Stimulated activated CD8-positive, alpha-beta memory T cell treated with anti-CD3 and anti-CD28 coated beads, Interleukin-7, amount 100 ng/mL, for 24 hours (primary cell): ENCODE results near the gene LPAR3.
"Not testable (repeated sequence)": the region's sequence is repeated elsewhere in the genome, so short reads cannot be mapped to it uniquely, and the experiment has no call there.

Experiments used
- DNase-seq: peaks from one replicate; pipeline ENCODE4 v3.0.0-alpha.2; 2020; ENCODE audit warnings: low read depth

LPAR3 gene

GRCh38 chr1:84892705-84893618, at the start of gene LPAR3:
LPAR3 (minus strand) TSS chr1:84893206; CDS start chr1:84866120, 27,086 bp downstream.
- DNase-seq, result no peak

DNA sequence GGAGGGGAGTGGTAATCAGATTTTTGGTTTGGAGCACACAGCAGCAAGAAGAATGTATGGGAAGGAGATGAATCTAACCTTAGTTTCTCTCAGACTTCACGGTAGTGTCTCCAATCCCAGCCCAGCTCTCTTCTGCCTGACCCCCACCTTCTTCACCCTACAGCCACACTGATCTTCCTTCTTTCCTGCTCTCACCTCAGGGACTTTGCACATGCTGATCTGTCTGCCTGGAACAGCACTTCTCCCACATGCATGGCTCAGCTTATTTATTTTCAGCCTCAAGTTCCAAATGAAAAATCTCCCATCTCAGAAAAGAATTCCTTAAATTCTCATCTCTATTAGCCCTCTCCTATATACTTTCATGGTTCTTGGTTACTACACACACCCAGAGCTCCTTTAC, 48.8 kb upstream of the LPAR3 start:
- DNase-seq, result no peak

DNA sequence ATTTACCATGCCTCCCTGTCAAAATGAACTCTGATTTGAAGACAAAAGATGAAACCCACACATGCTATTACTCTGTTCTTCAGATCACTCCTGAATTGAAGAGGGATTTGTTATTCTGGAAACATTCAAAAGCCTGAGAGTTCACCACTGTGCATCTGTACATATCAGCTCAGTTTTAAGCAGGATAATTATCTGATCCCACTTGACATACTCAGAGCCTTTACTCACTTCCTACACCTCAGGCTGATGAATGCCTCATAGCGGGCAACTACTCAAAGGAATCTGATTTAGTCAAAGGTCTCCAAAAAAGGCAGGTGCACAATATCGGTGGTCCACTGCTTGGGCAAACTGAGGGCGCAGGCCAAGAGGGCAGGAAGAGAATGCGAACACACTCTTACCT, 47.5 kb upstream of the LPAR3 start:
- no peak for DNase-seq

GRCh38 chr1:84939761-84940160, 46.8 kb upstream of the LPAR3 start:
- no peak for DNase-seq

DNA sequence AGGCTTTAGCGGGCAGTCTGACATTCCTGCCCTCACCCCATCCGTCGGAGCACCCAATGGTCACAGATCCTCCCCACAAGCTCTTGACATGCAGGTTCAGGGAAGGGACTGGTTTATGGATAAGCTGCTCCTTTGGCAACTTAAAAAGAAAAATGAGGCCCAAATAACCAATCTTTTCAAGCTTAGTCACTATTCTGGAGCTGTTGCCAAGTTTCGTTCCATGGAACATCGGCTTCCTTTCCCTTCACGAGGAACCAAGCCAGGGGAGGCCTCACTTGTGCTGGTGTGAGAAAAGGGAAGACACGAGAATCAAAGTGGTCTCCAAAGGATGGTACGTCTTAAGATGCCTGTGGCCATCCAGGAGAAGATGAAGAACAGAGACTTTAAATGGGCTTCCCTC, 46.1 kb upstream of the LPAR3 start:
- DNase-seq, result no peak

DNA sequence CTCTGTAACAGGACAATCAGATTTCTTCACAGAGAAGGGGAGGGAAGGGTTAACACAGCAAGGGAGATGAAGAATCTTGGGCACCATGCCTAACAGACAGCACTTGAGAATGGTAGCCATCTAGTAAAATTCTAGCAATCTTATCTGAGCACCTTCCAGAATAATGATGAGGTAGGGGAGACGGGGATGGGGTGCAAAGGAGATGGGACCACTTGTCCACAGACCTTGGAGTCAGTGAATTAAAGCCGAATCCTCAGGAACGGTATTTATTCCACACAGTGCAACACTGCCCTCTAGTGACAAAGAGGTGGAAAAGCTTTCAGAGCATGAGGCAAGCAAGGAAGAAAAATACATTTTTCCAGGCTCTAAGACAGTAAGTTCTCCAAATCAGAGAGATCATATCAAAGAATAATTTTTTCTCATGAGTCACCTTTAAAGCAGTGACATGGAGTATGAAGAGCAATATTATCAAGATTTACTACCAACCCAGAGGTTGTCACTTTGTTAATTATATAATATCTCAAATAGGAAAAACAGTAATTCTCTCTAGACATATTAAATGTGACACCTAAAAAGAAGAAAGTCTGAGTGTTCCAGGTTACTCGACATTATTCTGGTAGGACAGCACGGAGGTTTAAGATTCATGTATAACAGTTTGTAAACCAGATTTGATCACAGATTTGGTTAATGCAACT, 43.3 kb upstream of the LPAR3 start:
- DNase-seq, result no peak

- no peak for DNase-seq
These were observed 40.1 kb upstream of the LPAR3 start for GRCh38 chr1:84933011-84933611.

GRCh38 chr1:84930831-84931230, 37.8 kb upstream of the LPAR3 start:
- no peak for DNase-seq

DNA sequence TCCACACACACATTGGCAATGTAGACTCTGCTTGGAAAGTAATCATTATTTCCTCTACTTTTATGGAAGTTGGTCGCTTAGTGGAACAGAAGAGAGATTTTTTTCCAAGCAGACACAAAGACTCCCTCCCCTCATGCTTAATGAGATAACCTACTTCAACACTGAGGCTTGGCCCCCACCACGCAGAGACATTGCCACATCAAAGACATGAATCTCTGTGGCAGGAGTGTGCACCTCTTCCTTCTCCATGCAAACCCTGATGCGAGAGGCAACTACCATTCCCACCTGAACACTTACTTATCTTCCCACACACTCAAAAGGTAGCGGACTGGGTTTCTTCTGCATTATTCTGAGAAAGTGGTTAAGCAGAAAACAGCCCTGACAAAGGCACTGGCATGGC, 37.3 kb upstream of the LPAR3 start:
- no peak for DNase-seq

GRCh38 chr1:84929581-84929980, 36.6 kb upstream of the LPAR3 start:
- DNase-seq, result no peak

DNA sequence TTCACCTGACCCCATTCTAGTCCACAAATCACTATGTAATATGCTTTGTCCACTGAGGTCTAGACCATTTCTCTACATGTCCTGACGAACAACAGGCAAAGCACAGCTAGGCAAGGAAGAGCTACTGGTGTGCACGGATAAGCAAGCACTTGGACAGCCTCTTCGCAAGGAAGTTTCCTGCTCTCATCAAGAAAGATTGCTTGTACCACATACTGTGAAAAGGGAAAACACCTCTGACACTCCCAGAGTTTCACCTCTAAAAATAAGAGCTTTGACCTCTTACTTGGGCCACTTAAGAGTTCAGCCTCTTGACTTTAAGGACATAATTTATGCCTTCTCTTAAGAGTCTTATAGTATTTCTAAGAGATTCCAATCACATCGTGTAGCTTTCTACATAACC, 36.0 kb upstream of the LPAR3 start:
- no peak for DNase-seq

DNA sequence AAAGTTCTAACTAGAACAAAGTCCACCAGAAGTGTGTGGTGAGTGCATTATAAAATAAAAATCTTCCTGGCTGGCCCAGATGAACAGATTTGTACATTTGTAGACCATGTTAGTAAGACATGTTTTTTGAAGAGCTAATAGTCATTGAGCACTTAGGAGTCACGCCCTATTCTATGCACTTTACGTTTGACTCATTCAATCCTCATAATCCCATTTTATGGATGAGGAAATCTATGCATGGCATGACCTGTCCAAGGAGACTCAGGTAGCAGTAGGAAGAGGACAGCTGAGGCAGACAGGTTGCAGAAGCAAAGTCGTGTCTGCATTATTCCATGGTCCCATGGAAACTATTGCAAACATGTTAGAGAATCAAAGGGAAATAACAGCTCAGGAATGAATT, 30.3 kb upstream of the LPAR3 start:
- no peak for DNase-seq

- DNase-seq, result no peak
These were observed 27.2 kb upstream of the LPAR3 start for GRCh38 chr1:84920159-84920558.

- DNase-seq, result no peak
These were observed 26.5 kb upstream of the LPAR3 start for GRCh38 chr1:84919461-84919970.

- no peak for DNase-seq
These were observed 25.8 kb upstream of the LPAR3 start for GRCh38 chr1:84918726-84919336.

DNA sequence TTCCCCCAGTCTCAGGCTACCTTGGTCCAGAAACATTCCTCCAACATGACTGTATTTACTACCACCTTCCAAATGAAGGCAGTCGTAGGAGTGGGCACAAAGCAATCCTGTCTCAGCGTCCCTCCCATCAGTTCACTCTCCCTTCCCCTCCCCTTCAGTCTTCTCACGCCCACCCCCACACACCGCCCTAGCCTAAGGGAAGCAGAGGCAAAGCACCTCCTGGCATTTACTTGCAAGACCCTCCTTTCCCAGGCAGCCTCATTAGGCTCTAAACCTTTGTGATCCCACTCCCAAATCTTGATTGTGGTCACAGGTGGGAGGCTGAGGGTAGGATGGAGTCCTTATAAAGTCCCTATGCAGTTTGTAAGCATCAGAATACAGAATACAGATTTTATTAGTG, 23.9 kb upstream of the LPAR3 start:
- DNase-seq, result no peak

DNA sequence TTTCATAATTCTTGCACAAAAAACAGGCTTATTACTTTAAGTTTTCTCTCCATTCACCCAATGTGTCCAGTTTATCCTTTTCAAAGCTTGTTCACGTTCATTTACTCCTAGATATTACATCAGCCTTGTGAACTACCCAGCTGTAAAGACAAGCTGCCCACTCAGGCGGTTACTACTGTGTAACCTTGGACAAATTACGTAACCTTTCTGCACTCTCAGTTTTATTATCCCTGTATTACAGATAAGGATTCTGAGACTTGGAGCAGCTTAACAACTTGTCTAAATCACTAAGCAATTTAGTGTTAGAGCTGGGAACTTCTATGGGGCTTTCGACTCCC, 20.5 kb upstream of the LPAR3 start:
- no peak for DNase-seq

GRCh38 chr1:84912726-84913554, 19.9 kb upstream of the LPAR3 start:
- no peak for DNase-seq

DNA sequence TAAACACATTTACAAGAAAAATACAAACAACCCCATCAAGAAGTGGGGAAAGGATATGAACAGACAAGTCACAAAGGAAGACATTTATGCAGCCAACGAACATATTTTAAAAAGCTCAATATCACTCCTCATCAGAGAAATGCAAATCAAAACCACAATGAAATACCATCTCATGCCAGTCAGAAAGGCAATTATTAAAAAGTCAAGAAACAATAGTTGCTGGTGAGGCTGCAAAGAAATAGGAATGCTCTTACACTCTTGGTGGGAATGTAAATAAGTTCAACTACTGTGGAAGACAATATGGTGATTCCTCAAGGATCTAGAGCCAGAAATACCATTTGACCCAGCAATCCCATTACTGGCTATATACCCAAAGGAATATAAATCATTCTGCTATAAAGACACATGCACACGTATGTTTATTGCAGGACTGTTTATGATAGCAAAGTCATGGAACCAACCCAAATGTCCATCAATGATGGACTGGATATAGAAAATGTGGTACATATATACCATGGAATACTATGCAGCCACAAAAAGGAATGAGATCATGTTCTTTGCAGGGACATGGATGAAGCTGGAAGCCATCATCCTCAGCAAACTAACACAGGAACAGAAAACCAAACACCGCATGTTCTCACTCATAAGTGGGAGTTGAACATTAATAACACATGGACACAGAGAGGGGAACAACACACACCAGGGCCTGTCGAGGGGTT, 15.9 kb upstream of the LPAR3 start:
- DNase-seq, result not testable (repeated sequence)

DNA sequence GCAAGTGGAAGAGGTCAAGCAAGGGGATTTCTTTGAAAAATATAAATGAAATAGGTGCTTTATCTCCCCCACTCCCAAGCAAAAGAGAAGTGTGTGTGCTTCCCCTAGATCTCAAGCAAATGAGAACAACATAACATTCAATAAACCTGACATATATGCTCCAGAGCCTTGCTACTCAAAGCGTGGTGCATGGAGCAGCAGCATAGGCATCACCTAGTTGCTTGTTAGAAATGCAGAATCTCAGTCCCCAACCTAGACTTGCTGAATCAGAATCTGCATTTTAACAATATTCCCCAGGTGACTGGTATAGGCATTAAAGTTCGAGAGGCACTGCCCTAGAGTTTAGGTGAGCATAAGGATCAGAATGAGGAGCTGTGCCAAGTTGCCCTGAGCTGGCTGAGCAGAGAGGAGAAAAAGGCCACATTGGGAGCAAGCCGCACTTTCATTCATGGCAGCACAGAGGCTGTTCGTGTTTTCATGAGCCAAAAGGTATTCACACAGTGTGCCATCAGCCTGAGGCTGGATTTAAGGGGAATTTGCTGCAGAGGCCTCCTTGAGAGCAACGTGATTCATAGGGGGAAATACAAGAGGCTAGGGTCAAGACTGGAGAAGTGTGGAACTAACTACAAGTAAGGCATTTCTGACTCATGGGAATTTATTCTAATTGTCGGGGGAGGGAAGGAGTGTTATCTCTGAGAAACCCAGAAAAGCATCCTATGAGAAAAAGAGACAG, 14.3 kb upstream of the LPAR3 start:
- DNase-seq, result no peak
